Right lobe of liver (tissue), 6 donors: Measurements from ENCODE around the gene SHD. TPM values are rescaled to one million over a fixed set of nuclear protein-coding genes. Genes with fewer than 3 reads are reported as not detected.

Experiments
- ATAC-seq, 4 donors: fragments of 200-7000 bp; cut with Tn5 transposase; one replicate each; pipeline ENCODE4 v1.9.1; 2020; ENCODE audit warnings: mild to moderate bottlenecking in 4 of 4, moderate library complexity in 4 of 4
- DNase-seq, 3 donors: peaks; one replicate each; pipeline ENCODE4 v3.0.0-alpha.2; 2020
- H3K27ac ChIP-seq, 3 donors: fragments of 200-600 bp; one replicate each; pipeline ENCODE4 v1.8.0; 2022
- H3K27me3 ChIP-seq, 2 donors: fragments of 200-600 bp; one replicate each; pipeline ENCODE4 v1.8.0; 2022
- H3K36me3 ChIP-seq, 4 donors: fragments of 200-600 bp; sonication (generic) in 1 of 4; one replicate each; pipeline versions ENCODE4 v1.5.1 to v1.8.0; 2017 to 2022; ENCODE audit warnings: control low read depth in 1 of 4
- H3K4me1 ChIP-seq, 4 donors: fragments of 200-600 bp; sonication (generic) in 1 of 4; one replicate each; pipeline versions ENCODE4 v1.5.1 to v1.8.0; 2017 to 2022; ENCODE audit warnings: control low read depth in 1 of 4
- H3K4me3 ChIP-seq, 3 donors: fragments of 200-600 bp; one replicate each; pipeline ENCODE4 v1.8.0; 2022
- H3K9me3 ChIP-seq, 4 donors: fragments of 200-600 bp; sonication (generic) in 1 of 4; one replicate each; pipeline versions ENCODE4 v1.5.1 to v1.8.0; 2017 to 2022; ENCODE audit warnings: control low read depth in 1 of 4
- POLR2A ChIP-seq: fragments of 450-650 bp; IDR thresholded peaks from one replicate; pipeline ENCODE4 v1.6.1; 2017; ENCODE audit warnings: antibody characterized with exemption, mild to moderate bottlenecking
- WGBS: methylation state at CpG from one replicate; pipeline ENCODE4 v1.1.6; 2018; ENCODE audit warnings: low coverage, low lambda C conversion rate; ENCODE audit not compliant: insufficient coverage; ENCODE audit errors: missing lambda C conversion rate; 5-methylcytosine and 5-hydroxymethylcytosine counted together
- intact Hi-C, 2 donors: fragments of 100-400 bp; cut with DNase I; formaldehyde crosslinking; loops; one replicate each; pipeline versions ENCODE4 v1.11.2 to v1.14.1; 2022
- total RNA-seq, 6 experiments: library from RNA; depleted of rRNA in 2 of 6; stranded (reverse); fragments of >200 nt in 2 of 6; fragmentation: NEBNext Ultra II Directional in 3 of 6; extraction: Animal tissue kit (Norgen Biotek cat#: 25700) in 3 of 6; gene quantifications; one replicate each; pipeline versions ENCODE4 v1.1.0 to v1.2.4, GENCODE V29; 2016 to 2023
- TF ChIP-seq, protein P1 (sequence below), 4 donors: fragments of 200-600 bp in 3 of 4; fragments of 450-650 bp in 1 of 4; IDR thresholded peaks; one replicate each; pipeline versions ENCODE4 v1.5.1 to v1.8.0; 2016 to 2022; ENCODE audit warnings: antibody characterized with exemption in 4 of 4, mild to moderate bottlenecking in 2 of 4
- donor health status: DM: no; HTN: yes; CAD: no.
- donor health status: DM: no; HTN: no; CAD: no.
- donor health status: DM: no; HTN: no; CAD: no.
- donor health status: DM: no; HTN: yes; CAD: no.
- donor health status: DM: no; HTN: yes; CAD: no.

Gene SHD
- total RNA-seq, 6 experiments from 2014 or later = 1.7 to 9.7 (median 6.4) TPM

DNA sequence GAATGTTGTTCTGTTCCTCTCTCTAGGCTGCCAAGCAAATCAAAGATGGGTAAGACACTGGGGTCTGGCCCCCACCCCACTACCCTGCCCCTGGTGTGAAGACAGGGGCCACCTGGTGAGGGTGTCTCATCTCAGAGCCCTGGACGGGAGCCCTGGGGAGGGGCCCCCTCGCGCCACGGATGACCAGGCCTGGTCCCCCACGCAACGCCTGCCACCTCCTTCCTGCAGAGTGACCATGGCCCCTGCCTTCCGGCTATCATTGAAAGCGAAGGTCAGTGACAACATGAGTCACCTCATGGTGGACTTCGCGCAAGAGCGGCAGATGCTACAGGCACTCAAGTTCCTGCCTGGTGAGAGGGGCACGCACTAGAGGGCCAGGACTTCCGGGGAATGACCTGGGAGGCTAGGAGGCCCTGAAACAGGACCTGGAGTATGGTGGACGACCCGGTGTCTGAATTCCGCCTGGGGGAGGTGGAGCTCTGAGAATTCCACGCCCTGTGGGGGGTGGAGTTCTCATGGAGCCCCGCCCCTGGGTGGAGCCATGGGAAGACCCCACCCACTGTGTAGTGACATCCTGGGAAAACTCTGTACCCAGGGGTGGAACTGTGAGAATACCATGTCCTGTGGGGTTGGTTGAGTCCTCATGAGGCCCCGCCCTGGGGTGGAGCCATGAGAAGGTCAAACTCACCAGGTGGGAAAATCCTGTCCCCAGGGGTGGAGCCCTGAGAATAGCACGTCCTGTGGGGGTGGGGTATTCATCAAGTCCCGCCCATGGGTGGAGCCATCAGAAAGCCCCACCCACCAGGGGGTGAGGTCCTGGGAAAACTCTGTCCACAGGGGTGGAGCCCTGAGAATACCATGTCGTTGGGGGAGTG lies 31.4 kb downstream of the SHD start:
- Histone ChIP-seq H3K36me3 (no peaks in the 10 kb centered on the region), H3K27me3 (no peaks in the 10 kb centered on the region), H3K4me1 (no peaks in the 10 kb centered on the region), H3K4me3 (no peak overlapping the region), H3K9me3 (no peaks in the 10 kb centered on the region), H3K27ac (no peak overlapping the region)
- ATAC-seq (peak in 2 of 4 donors; percentile 8 to 11), DNase-seq (no peak)
- WGBS = 70% methylated on average over 2 of the region's 22 CpGs
- intact Hi-C loops = no loop called here
- TF ChIP-seq, protein P1, sequence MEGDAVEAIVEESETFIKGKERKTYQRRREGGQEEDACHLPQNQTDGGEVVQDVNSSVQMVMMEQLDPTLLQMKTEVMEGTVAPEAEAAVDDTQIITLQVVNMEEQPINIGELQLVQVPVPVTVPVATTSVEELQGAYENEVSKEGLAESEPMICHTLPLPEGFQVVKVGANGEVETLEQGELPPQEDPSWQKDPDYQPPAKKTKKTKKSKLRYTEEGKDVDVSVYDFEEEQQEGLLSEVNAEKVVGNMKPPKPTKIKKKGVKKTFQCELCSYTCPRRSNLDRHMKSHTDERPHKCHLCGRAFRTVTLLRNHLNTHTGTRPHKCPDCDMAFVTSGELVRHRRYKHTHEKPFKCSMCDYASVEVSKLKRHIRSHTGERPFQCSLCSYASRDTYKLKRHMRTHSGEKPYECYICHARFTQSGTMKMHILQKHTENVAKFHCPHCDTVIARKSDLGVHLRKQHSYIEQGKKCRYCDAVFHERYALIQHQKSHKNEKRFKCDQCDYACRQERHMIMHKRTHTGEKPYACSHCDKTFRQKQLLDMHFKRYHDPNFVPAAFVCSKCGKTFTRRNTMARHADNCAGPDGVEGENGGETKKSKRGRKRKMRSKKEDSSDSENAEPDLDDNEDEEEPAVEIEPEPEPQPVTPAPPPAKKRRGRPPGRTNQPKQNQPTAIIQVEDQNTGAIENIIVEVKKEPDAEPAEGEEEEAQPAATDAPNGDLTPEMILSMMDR (IDR thresholded peaks at IDR 0.05) = no peak
- TF ChIP-seq POLR2A = no peak

DNA sequence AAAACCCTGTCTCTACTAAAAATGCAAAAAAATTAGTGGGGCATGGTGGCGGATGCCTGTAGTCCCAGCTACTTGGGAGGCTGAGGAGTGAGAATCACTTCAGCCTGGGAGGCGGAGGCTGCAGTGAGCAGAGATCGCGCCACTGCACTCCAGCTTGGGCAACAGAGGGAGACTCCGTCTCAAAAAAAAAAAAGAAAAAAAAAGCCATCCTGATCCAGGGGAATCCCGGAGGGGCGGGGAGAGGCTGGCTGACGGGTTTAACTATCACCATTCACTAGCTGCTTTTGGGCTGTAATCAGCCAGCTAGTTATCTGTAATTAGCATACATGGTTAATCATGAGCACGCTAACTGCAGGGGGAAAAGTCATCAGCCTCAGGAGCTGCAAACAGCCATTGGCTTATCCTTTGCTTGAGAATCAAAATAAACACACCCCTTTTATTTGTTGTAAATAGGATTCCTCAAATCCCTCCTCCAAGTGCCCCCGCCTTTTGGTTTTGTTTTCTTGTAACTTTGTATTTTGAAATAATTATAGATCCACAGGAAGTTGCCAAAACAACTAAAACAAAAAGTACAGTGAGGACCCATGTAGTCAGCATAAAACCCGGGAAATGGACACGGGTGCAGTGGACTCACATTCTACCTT lies 34.9 kb downstream of the SHD start:
- peak; percentile 70 to 94 (median 84) for ATAC-seq
- 16% methylated on average over 9 of the region's 12 CpGs for WGBS
- no peaks in the 10 kb centered on the region for H3K27me3 ChIP-seq
- intact Hi-C loops = no loop called here
- no peaks in the 10 kb centered on the region for H3K36me3 ChIP-seq
- peak in 1 of 3 donors; percentile 64 for DNase-seq
- H3K4me3 ChIP-seq = peak overlapping the region in 2 of 3 donors; percentile 18 to 24
- no peaks in the 10 kb centered on the region for H3K4me1 ChIP-seq
- no peaks in the 10 kb centered on the region for H3K9me3 ChIP-seq
- H3K27ac ChIP-seq = no peak overlapping the region
- TF ChIP-seq, protein P1 (IDR thresholded peaks at IDR 0.05) = peak in 1 of 4 donors; percentile 12
- TF ChIP-seq POLR2A = no peak

DNA sequence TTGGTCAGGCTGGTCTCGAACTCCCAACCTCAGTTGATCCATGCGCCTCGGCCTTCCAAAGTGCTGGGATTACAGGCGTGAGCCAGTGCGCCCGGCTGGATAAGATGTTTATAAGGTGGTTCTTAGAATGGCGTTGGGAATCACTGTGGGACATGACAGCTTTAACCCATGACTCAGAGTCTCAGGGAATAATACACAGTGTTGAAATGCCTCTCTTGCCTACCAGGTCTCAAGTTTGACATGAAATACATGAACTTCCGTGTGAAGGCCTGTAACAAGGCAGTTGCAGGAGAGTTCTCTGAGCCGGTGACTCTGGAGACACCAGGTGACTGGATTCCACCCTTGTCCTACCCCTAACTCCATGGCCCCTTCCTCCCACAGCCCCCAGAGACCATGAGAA lies 37.9 kb downstream of the SHD start:
- no peak for TF ChIP-seq POLR2A
- TF ChIP-seq, protein P1 (IDR thresholded peaks at IDR 0.05) = no peak

GRCh38 chr19:4318460-4318859 lies 39.4 kb downstream of the SHD start:
- no peaks in the 10 kb centered on the region for H3K4me1 ChIP-seq

More for the DNA sequence above, 37.9 kb downstream of the SHD start:
- Histone ChIP-seq H3K27ac (no peak overlapping the region), H3K36me3 (no peaks in the 10 kb centered on the region), H3K4me1 (no peaks in the 10 kb centered on the region), H3K9me3 (no peaks in the 10 kb centered on the region), H3K27me3 (no peaks in the 10 kb centered on the region), H3K4me3 (no peak overlapping the region)
- intact Hi-C loops = no loop called here
- ATAC-seq (no peak), DNase-seq (no peak)
- 97% methylated on average over 7 of the region's 9 CpGs for WGBS

More at GRCh38 chr19:4318460-4318859, 39.4 kb downstream of the SHD start:
- TF ChIP-seq POLR2A = no peak
- TF ChIP-seq, protein P1 (IDR thresholded peaks at IDR 0.05) = no peak
- H3K27me3 ChIP-seq = no peaks in the 10 kb centered on the region
- H3K36me3 ChIP-seq = no peaks in the 10 kb centered on the region
- intact Hi-C loops = no loop called here
- no peak overlapping the region for H3K27ac ChIP-seq
- whole genome bisulfite sequencing = 93% methylated on average over 4 of the region's 7 CpGs
- H3K4me3 ChIP-seq = no peak overlapping the region
- H3K9me3 ChIP-seq = no peaks in the 10 kb centered on the region
- ATAC-seq (no peak), DNase-seq (no peak)
